Tibial artery (tissue), 4 donors: ENCODE measurements around the gene SPSB4.

ENCODE experiments used
- DNase-seq, 2 donors: peaks; one replicate each; pipeline ENCODE4 v3.0.0-alpha.2; 2019
- H3K27ac ChIP-seq, 2 donors: fragments of 200-600 bp; sonication (generic) in 1 of 2; 1 replicate in 1 of 2; 2 replicates in 1 of 2; pipeline ENCODE4 v1.5.1; 2018 to 2019; ENCODE audit warnings: mild to moderate bottlenecking in 1 of 2
- H3K27me3 ChIP-seq, 2 donors: fragments of 200-600 bp; sonication (generic) in 1 of 2; one replicate each; pipeline versions ENCODE4 v1.5.1 to v1.6.0; 2016 to 2019
- H3K36me3 ChIP-seq, 3 donors: fragments of 200-600 bp; sonication (generic) in 2 of 3; one replicate each; pipeline ENCODE4 v1.5.1; 2016 to 2019; ENCODE audit warnings: mild to moderate bottlenecking in 2 of 3
- H3K4me1 ChIP-seq, 4 donors: fragments of 200-600 bp; sonication (generic) in 2 of 4; 1 replicate in 3 of 4; 2 replicates in 1 of 4; pipeline ENCODE4 v1.5.1; 2016 to 2019
- H3K4me3 ChIP-seq, 2 donors: fragments of 200-600 bp; sonication (generic) in 1 of 2; 1 replicate in 1 of 2; 2 replicates in 1 of 2; pipeline ENCODE4 v1.5.1; 2018 to 2019; ENCODE audit warnings: mild to moderate bottlenecking in 2 of 2
- H3K9me3 ChIP-seq, 3 donors: fragments of 200-600 bp; sonication (generic) in 1 of 3; one replicate each; pipeline ENCODE4 v1.5.1; 2016 to 2019
- intact Hi-C: fragments of 100-400 bp; cut with DNase I; formaldehyde crosslinking; loops from one replicate; pipeline ENCODE4 v1.15.0; 2023; ENCODE audit warnings: low total_unique reads
- TF ChIP-seq, protein P1 (sequence below), 2 experiments: fragments of 200-600 bp in 1 of 2; fragments of 450-650 bp in 1 of 2; IDR thresholded peaks; one replicate each; pipeline ENCODE4 v1.5.1; 2017 to 2019; ENCODE audit warnings: antibody characterized with exemption in 2 of 2, mild to moderate bottlenecking in 1 of 2, moderate library complexity in 1 of 2

Gene SPSB4

DNA sequence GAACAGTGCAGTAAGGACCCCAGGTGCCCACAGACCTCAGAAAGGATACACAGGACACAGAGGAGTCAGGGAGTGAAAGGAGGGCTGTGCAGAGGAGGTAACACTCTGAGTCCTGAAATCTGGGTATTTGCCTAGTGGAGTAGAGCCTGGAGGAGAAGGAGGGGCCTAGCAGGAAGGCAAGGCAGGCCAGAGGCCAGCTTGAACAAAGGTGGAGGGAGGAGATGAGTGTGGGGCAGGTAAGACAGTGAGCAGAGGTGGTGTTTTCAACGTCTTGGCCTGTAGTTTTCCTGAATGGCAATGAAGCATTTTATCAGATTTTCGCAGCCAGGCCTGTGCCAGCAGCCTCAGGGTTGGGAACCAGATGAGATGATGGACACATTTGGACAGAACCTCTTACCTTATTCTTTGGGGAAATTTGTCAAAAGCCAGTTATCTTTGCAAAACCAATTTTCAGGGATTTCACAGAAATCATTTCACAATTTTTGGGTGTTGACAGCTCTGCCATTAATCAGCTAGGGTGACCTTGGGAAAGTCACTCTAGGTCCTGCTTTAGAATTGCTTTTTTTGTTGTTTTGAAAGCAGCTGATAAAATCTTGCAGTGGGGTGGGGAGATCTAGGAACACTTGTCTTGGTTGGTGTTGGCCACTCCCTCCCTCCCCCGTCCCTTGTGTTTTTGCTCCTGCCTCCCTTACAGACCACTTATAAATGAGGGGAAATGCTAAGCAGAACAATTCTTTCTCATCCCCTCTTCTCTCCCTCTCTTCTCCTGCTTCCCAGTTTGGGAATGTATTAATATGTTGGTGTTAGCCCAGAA is 38.4 kb downstream of the SPSB4 start:
- Histone ChIP-seq H3K9me3 (no peaks in the 10 kb centered on the region), H3K36me3 (no peaks in the 10 kb centered on the region), H3K27ac (no peak overlapping the region), H3K4me1 (peaks cover 0 to 47% (median 25%) of the 10 kb centered on the region in 4 donors), H3K27me3 (no peaks in the 10 kb centered on the region), H3K4me3 (no peak overlapping the region)
- intact Hi-C loops = no loop called here
- DNase-seq = no peak
- TF ChIP-seq, protein P1, sequence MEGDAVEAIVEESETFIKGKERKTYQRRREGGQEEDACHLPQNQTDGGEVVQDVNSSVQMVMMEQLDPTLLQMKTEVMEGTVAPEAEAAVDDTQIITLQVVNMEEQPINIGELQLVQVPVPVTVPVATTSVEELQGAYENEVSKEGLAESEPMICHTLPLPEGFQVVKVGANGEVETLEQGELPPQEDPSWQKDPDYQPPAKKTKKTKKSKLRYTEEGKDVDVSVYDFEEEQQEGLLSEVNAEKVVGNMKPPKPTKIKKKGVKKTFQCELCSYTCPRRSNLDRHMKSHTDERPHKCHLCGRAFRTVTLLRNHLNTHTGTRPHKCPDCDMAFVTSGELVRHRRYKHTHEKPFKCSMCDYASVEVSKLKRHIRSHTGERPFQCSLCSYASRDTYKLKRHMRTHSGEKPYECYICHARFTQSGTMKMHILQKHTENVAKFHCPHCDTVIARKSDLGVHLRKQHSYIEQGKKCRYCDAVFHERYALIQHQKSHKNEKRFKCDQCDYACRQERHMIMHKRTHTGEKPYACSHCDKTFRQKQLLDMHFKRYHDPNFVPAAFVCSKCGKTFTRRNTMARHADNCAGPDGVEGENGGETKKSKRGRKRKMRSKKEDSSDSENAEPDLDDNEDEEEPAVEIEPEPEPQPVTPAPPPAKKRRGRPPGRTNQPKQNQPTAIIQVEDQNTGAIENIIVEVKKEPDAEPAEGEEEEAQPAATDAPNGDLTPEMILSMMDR (IDR thresholded peaks at IDR 0.05) = no peak

DNA sequence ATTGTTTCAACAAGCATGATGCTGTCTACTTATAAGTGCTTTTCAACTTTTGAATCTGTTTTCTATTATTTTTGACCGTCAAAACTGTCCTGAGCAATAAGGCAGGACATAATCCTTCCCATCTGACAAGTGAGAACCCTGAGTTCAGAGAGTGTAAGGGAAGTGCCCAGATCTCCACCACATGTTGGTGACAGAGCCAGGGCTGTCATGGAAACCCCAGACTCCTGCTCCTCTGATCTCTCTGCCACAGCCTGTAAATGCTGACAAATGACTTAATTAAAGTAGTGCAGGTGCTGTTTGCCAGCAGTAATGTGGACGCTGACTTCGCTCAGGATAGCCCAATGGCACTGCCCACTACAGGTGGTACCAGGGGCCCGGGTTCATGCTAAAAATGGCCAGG is 40.3 kb downstream of the SPSB4 start:
- Histone ChIP-seq H3K36me3 (no peaks in the 10 kb centered on the region), H3K4me1 (peaks cover 0 to 43% (median 29%) of the 10 kb centered on the region in 4 donors), H3K4me3 (no peak overlapping the region), H3K9me3 (no peaks in the 10 kb centered on the region), H3K27me3 (no peaks in the 10 kb centered on the region), H3K27ac (no peak overlapping the region)
- intact Hi-C loops = no loop called here
- TF ChIP-seq, protein P1 (IDR thresholded peaks at IDR 0.05) = no peak
- no peak for DNase-seq

DNA sequence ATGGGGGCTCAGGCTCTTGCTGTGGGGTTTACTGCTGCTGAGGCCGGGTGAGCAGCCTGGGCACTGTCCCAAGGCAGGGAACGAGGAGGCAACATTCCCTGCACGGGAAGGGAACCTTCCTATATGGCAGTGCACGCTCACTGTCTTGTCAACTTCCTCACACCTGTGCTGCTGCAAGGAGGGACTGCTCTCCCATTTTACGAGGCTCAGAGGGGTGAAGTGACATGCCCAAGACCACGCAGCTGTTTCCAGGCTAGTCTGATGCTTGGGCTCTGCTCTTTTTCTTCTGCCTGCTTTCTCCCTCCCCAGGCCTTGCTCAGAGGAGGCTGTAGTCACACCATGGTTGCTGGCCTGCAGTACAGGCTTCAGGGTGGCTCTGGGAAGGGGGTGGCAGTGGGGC is 41.5 kb downstream of the SPSB4 start:
- no peaks in the 10 kb centered on the region for H3K27me3 ChIP-seq
- TF ChIP-seq, protein P1 (IDR thresholded peaks at IDR 0.05) = no peak
- H3K4me1 ChIP-seq = peaks cover 0 to 30% (median 24%) of the 10 kb centered on the region in 4 donors
- no peak for DNase-seq
- H3K9me3 ChIP-seq = no peaks in the 10 kb centered on the region
- H3K4me3 ChIP-seq = no peak overlapping the region
- intact Hi-C loops = no loop called here
- no peak overlapping the region for H3K27ac ChIP-seq
- H3K36me3 ChIP-seq = no peaks in the 10 kb centered on the region

DNA sequence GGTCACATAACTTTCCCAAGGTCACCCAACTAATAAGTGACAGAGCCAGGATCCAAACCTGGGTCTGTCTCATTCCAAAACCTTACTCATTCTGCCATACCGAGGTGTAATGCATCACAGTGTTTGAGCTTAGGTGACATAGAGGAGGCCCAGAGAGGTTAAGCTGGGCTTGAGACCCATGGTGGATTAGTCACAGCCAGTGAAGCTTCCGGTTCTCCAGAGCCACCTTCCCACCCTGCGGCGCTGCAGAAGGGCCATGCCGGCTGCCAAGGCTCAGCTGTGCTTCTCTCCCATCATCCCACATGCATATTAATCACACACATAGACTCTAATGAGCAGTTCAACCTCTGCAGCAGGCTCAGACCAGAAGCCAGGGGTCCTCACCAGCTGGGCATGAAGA is 42.2 kb downstream of the SPSB4 start:
- intact Hi-C loops = no loop called here
- H3K36me3 ChIP-seq = no peaks in the 10 kb centered on the region

DNA sequence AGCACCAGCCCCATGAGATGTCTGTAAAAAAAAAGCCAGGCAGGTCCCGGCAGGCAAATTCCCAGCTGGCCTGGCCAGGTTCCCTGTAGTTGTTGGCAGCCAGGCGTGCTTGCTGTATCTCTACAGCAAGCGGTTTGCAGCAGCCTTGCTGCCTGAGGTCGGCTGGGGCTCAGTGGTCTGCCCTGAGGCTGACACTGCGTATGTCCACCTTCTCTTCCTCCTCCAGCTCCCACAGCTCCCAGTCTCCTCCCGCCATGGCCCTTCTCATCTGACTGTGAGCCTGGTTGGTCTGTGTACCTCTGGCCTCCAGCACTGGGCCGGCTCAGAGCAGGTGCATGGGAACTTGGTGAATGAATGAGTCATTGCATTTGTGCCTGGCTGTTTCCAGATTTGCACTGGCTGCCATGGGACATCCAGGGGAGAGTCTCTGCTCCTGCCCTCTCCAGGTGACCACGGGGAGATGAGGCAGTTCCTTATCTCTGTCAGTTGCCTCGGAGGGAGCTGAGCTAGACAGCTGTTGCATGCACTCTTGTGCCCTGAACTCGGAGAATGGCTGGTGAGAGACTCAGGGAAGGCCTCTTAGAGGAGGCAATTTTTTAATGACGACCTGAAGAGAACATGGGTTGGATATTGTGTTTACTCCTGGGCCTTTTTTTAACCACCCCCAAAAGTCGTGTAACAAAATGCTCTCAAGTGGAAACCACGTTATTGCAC is 43.0 kb downstream of the SPSB4 start:
- no peaks in the 10 kb centered on the region for H3K9me3 ChIP-seq
- intact Hi-C loops = no loop called here
- TF ChIP-seq, protein P1 (IDR thresholded peaks at IDR 0.05) = no peak
- no peak for DNase-seq
- H3K27me3 ChIP-seq = no peaks in the 10 kb centered on the region
- peak overlapping the region; percentile 43 to 61 for H3K27ac ChIP-seq
- peaks cover 0 to 29% (median 24%) of the 10 kb centered on the region in 4 donors for H3K4me1 ChIP-seq
- H3K36me3 ChIP-seq = no peaks in the 10 kb centered on the region
- no peak overlapping the region for H3K4me3 ChIP-seq

More for the DNA sequence above, 42.2 kb downstream of the SPSB4 start:
- H3K4me1 ChIP-seq = peaks cover 0 to 29% (median 24%) of the 10 kb centered on the region in 4 donors
- H3K9me3 ChIP-seq = no peaks in the 10 kb centered on the region
- H3K4me3 ChIP-seq = no peak overlapping the region
- no peaks in the 10 kb centered on the region for H3K27me3 ChIP-seq
- no peak for DNase-seq
- TF ChIP-seq, protein P1 (IDR thresholded peaks at IDR 0.05) = no peak
- H3K27ac ChIP-seq = no peak overlapping the region
